ENCODE results near the gene MKI67. TPM values are rescaled to one million over a fixed set of nuclear protein-coding genes. Genes with fewer than 3 reads are reported as not detected.

Gene MKI67
- total and polyA plus RNA-seq, 2 donors from 2014 or later: 0.04 to 2.4 TPM

GRCh38 chr10:128152741-128153580 lies 26.7 kb upstream of the MKI67 start:
- H3K4me1 ChIP-seq (ENCODE audit: control insufficient read depth in 2 of 3, insufficient read depth in 2 of 3, low read depth in 1 of 3, low read length in 3 of 3): peaks cover 0 to 10% (median 1%) of the 10 kb centered on the region in 3 donors
- DNase-seq (no peak), FAIRE-seq (no peak)
- no peak overlapping the region for H3K27ac ChIP-seq (ENCODE audit: low read depth in 2 of 2, low read length in 2 of 2)
- intact Hi-C loops (cut with DNase I): no loop called here
- no peaks in the 10 kb centered on the region for H3K27me3 ChIP-seq (ENCODE audit: control insufficient read depth, insufficient read depth, low read length)
- no peak overlapping the region for H3K4me3 ChIP-seq (ENCODE audit: low read length in 3 of 3)
- no peak overlapping the region for H3K9ac ChIP-seq (ENCODE audit: low read length in 3 of 3)
- H3K9me3 ChIP-seq (ENCODE audit: control insufficient read depth in 2 of 3, insufficient read depth in 1 of 3, low read length in 3 of 3): no peaks in the 10 kb centered on the region
- no peaks in the 10 kb centered on the region for H3K36me3 ChIP-seq (ENCODE audit: control insufficient read depth in 2 of 3, insufficient read depth in 3 of 3, low read length in 3 of 3)
- TF ChIP-seq CTCF (IDR thresholded peaks at IDR 0.05; ENCODE audit: borderline replicate concordance, extremely low read depth, insufficient read depth): no peak

GRCh38 chr10:128151031-128151430 lies 24.8 kb upstream of the MKI67 start:
- no peaks in the 10 kb centered on the region for H3K9me3 ChIP-seq (ENCODE audit: control insufficient read depth in 2 of 3, insufficient read depth in 1 of 3, low read length in 3 of 3)
- H3K9ac ChIP-seq (ENCODE audit: low read length in 3 of 3): no peak overlapping the region
- no peak for TF ChIP-seq CTCF (IDR thresholded peaks at IDR 0.05; ENCODE audit: borderline replicate concordance, extremely low read depth, insufficient read depth)
- no peak overlapping the region for H3K27ac ChIP-seq (ENCODE audit: low read depth in 2 of 2, low read length in 2 of 2)
- DNase-seq (peak in 4 of 5 donors; percentile 60 to 72 (median 62)), FAIRE-seq (no peak)
- no peaks in the 10 kb centered on the region for H3K4me1 ChIP-seq (ENCODE audit: control insufficient read depth in 2 of 3, insufficient read depth in 2 of 3, low read depth in 1 of 3, low read length in 3 of 3)
- no peak overlapping the region for H3K4me3 ChIP-seq (ENCODE audit: low read length in 3 of 3)
- H3K36me3 ChIP-seq (ENCODE audit: control insufficient read depth in 2 of 3, insufficient read depth in 3 of 3, low read length in 3 of 3): no peaks in the 10 kb centered on the region
- intact Hi-C loops (cut with DNase I): no loop called here
- H3K27me3 ChIP-seq (ENCODE audit: control insufficient read depth, insufficient read depth, low read length): no peaks in the 10 kb centered on the region

GRCh38 chr10:128150561-128150960 lies 24.3 kb upstream of the MKI67 start:
- Histone ChIP-seq H3K36me3 (ENCODE audit: control insufficient read depth in 2 of 3, insufficient read depth in 3 of 3, low read length in 3 of 3) (no peaks in the 10 kb centered on the region), H3K4me1 (ENCODE audit: control insufficient read depth in 2 of 3, insufficient read depth in 2 of 3, low read depth in 1 of 3, low read length in 3 of 3) (no peaks in the 10 kb centered on the region), H3K9me3 (ENCODE audit: control insufficient read depth in 2 of 3, insufficient read depth in 1 of 3, low read length in 3 of 3) (no peaks in the 10 kb centered on the region), H3K9ac (ENCODE audit: low read length in 3 of 3) (no peak overlapping the region), H3K27me3 (ENCODE audit: control insufficient read depth, insufficient read depth, low read length) (no peaks in the 10 kb centered on the region), H3K4me3 (ENCODE audit: low read length in 3 of 3) (peak overlapping the region; percentile 36 to 56 (median 55)), H3K27ac (ENCODE audit: low read depth in 2 of 2, low read length in 2 of 2) (no peak overlapping the region)
- DNase-seq (peak in 2 of 5 donors; percentile 9 to 41), FAIRE-seq (no peak)
- TF ChIP-seq CTCF (IDR thresholded peaks at IDR 0.05; ENCODE audit: borderline replicate concordance, extremely low read depth, insufficient read depth): no peak
- intact Hi-C loops (cut with DNase I): no loop called here
